Stimulated activated CD4-positive, alpha-beta T cell treated with anti-CD3 and anti-CD28 coated beads, Interleukin-1b, Interleukin-23, amount 100 ng/mL, for 1 hour (primary cell): ENCODE results near the gene PINK1.
A peak's percentile ranks its signal among the peaks of the same experiment; 100 is the strongest.
"Not testable (repeated sequence)": the region's sequence is repeated elsewhere in the genome, so short reads cannot be mapped to it uniquely, and the experiment has no call there.

Experiments used
- DNase-seq, 2 donors: peaks; one replicate each; pipeline ENCODE4 v3.0.0-alpha.2; 2020; ENCODE audit warnings: low read depth in 2 of 2

Gene PINK1

DNA sequence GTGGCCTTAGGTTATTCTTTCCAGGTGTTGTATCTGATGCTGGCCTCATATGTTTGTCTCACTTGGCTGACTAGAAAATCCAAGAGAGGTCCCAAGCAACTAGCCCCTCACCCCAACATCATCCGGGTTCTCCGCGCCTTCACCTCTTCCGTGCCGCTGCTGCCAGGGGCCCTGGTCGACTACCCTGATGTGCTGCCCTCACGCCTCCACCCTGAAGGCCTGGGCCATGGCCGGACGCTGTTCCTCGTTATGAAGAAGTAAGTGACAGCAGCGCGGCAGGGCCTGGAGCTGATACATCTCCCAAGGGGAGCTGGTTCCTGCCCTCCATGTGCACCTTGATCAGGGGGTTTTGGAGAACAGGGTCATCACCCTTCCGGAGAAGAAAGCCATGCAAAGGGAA lies 11.2 kb downstream of the PINK1 start:
- no peak for DNase-seq

DNA sequence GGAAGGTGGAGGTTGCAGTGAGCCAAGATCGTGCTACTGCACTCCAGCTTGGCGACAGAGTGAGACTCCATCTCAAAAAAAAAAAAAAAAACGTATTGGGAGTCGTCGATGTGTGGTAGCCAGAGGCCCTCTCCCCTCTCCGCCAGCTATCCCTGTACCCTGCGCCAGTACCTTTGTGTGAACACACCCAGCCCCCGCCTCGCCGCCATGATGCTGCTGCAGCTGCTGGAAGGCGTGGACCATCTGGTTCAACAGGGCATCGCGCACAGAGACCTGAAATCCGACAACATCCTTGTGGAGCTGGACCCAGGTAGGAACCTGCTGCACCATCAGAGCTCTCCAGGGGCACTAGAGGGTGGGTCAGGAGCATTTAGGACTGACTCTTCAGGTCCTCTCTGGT lies 12.2 kb downstream of the PINK1 start:
- DNase-seq, result no peak

DNA sequence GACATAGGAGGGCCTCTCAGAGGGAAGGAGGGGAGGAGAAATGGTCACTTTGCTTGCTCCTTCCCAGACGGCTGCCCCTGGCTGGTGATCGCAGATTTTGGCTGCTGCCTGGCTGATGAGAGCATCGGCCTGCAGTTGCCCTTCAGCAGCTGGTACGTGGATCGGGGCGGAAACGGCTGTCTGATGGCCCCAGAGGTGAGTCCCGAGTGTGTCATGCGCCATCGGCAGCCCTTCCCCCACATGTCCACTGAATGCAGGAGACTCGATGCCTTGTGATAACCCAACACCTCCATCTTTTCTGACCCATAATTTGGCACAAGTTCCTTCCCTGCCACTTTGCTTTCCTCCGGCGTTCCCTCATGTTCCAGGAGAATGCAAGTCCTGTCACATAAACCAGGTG lies 15.2 kb downstream of the PINK1 start:
- no peak for DNase-seq

DNA sequence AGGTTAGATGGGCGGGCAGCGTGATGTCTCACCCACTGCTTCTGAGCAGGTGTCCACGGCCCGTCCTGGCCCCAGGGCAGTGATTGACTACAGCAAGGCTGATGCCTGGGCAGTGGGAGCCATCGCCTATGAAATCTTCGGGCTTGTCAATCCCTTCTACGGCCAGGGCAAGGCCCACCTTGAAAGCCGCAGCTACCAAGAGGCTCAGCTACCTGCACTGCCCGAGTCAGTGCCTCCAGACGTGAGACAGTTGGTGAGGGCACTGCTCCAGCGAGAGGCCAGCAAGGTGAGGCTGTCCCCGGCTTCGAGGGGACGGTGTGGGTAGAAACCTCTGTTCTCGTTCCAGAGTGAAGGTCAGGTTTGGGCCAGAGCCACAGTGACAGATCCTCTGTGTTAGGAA lies 15.7 kb downstream of the PINK1 start:
- DNase-seq, result no peak

DNA sequence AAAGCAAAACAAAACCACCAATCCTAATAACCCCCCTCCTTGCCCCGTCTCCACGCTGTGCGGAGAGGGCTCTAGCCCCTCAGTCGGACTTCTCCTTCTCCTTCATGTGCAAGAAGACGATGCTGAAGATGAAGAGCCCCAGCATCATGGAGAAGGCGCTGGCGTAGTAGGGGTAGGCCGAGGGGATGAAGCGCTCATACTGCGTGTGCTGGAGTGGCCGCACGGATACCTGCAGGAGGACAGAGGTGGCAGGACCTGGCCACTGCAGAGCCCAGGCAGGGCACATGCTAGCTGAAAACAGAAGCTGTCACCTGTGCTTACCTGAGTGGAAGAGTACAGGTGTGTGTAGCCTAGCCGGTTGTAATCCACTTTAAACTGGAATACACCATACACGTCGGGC lies 19.0 kb downstream of the PINK1 start:
- DNase-seq, result no peak

DNA sequence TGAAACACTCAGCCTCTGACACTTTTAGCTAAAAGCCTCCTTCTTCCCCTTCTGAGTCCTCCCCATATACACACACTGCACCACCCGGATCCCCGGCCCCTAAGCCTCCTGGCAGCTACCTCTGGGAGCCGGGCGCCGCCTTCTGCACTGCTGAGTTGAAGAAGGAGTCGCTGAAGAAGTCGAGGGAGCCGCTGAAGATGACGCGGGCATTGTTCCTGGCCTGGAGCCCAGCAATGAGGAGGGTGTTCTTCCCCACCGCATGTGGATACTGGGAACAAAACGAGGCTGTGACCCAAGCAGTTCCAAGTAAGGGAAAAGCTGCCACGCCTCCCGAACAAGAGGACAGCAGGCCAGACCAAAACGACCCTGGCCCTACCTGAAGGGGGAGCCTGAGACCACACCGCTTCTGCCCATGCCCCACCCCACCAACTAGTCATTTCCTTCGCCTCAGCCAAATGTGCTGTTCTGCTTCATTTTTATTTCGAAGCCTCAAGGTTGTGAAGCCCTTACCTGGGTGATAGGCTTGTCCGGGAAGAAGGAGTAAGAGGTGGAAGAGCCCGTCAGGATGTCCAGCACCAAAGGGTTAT lies 20.9 kb downstream of the PINK1 start:
- no peak for DNase-seq

DNA sequence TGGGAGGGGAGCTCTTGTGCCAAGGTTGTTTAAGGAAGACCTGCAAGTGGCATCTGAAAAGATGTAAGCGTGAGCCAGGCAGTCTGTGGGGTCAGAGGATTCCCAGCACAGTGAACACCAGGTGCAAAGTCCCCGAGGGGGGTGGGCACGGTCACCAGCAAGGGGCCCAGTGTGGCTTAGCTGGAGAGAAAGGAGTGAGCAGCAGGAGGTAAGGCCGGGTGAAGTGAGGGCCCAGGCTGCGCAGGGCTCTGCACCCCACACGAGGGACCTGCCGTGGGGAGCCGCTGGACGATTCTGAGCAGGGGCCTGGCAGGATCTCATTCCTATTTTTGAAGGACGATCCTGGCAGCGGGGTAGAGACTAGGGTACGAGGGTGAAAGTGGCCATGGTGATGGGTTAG lies 23.8 kb downstream of the PINK1 start:
- DNase-seq, result no peak

DNA sequence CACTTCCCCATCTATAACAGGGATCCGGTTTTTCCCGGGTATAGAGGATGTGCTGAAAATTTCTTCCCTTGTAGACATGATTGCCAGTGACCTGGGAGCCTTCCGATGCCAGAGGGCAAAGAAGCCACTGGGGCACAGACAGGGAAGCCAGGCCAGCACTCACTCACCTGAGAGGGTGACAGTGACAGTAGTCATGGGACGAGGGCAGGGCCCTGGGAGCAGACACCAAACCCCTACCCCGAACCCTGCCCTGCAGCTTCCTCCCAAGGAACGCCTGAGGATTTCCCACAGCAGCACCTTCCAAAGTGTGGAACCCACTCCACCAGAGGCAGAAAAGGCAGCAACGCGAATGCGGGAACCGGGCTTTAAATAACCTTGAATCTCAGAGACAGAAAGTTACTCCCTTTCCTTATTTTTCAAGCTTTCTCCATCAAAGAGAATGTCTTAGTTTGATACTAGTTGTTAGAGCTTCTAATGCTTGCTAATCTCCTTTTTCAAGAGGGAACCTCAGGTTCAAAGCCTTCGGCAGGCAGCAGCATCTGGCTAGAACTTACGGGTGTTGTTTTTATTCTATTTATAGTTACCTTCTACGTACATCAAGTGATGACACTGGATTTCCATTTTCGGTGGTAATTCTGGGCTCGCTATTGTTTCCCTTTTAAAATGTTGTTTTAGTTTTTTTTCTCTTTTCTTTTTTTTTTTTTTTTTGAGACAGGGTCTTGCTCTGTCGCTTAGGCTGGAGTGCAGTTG lies 25.1 kb downstream of the PINK1 start:
- no peak for DNase-seq

DNA sequence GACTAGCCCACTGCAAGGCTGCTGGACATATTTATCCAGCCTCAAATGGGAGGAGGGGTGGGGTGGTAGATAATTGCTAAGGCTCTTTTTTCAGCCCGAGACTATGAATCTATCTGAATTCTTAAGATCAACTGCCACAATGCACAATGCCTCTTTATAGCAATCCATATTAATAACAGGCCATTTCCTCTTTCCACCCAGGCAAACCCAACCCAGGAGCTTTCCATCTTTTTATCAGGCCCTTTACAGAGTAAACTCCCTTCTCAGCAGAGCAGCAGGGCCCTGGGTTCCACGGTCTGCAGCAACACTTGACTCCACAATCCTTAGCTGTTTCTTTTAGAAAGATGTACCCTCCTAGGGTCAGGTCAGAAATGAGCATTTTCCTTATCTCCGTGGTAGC lies 27.1 kb downstream of the PINK1 start:
- no peak for DNase-seq

DNA sequence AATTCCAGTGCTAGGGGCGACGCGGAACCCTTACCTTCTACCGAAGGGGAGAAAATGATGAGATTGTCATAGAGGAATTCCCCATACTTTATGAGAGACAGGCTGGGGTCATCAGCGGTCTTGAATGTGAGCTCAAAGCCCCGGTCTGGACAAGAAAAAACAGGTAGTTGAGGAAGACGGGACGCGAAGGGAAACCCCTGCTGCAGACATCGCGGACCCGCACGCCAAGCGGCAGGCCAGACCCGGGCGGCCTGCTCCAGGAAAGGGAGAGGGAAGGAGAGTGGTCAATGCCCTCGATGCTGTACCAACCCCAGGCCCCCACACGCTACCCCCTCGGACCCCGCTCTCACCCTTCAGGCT lies 27.6 kb downstream of the PINK1 start:
- no peak for DNase-seq

DNA sequence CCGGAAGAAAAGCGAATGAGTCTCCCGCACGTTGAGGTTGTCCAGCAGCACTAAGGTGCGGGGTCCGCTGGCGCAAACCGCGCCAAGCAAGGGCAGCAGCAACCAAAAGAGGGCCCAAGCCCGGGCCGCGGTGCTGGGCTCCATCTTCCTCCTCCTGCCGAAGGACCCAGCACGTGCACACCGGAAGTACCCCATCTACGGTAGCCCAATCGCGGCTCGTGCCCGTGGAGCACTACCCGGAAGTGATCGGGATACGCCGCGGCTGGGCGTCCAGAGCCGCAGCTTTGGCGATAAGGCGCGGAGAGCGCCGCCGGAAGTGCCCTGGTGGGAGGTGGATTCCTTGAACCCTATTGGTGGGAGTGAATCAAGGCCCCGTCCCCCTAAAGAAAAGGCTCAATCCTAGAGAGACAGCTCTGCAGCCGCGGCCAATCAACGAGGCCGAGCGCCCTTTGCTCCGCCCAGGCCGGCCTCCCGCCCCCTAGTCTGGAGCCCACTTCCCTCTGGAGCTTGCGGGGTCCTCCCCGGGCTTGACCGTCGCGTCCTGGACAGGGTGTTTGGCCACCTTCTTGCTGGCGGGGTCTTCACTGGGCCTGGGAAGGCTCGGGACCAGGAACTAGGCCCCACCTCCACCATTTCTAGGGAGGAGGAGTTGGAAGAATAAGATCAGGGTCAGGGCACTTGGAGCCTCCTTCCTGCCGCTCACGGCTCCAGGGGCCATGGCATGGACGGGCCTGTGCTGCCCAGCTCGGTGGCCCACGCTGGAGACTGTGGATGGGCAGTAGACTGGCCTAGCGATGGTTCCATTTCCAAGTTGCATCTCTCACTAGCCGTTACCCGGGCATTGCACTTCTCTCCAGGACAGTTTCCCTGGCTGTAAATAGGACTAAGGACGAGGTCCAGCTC lies 28.2 kb downstream of the PINK1 start, which contains the start of gene DDOST:
TSS of gene DDOST (minus strand) at position 163 of the 903 bp plus-strand sequence. CDS start at position 144, 19 bp downstream.
- peak; percentile 71 to 85 for DNase-seq

DNA sequence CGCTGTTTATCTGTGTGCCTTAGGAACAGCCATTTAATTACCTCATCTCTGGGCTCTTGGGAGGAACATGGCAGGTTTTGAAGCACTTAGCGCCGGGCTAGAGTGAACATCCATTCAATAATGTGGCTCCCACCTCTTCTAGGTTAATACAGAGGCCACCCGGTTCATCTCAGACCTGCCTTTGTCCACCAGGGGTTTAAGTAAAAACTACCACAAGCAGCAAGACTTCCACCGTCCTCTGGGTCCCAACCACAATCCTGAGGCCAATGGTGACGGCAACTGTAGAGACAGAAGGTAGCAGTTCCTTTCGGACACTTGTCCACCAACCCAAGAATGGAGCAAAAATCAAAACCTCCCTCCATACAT lies 28.8 kb downstream of the PINK1 start:
- DNase-seq, result no peak

DNA sequence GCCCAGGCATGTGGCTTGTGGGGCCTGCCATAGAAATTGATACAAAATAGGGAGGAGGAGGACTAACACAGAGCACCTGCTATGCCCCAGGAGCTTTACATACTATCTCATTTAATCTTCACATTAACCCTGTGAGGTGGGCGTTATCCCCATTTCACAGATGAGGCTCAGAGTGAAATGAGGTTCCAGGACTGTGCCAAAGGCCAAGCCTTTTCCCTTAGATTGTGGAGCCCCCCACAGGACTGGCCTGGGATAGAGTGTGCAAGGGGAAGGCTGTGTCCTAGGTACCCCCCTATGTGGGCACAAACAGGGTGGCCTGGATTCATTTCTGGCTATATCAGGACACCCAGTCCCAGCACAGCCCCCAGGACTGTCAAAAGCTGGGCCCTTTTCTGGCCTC lies 30.1 kb downstream of the PINK1 start:
- no peak for DNase-seq

DNA sequence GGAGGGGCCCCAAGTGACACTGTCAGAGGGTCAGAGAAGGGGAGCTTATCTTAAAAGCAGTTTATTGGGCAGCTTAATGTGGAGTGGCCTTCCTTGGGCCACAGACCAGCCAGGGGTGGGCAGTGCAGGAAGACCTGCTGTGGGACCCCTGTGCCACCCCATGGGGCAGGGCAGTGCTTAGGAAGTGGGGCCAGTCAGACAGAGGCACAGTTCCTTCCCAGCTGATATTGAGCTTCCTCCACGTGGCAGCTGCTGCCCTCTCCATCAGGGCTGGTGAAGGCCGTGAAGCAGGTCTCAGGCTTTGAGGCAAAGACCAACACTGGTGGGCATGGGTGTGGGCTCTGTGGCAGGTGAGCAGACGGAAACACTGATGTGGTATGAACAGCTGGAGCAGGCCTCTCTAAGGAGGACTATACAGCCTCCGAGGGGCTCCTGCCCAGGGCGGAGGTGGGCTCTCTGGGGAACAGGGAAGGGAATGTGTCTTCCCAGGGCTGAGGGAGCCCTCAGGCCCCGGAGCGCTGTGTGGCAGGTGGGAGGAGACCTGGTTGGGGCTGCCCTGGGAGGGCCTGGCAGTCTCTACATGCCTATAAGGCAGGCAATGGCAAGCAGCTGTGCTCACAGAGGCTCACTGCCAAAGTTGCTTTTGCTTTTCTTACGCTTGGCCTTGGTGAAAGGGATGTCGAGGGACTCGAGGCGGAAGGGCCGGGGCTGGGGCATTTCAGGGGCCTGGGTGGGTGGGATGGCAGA lies 30.9 kb downstream of the PINK1 start:
- DNase-seq, result no peak

DNA sequence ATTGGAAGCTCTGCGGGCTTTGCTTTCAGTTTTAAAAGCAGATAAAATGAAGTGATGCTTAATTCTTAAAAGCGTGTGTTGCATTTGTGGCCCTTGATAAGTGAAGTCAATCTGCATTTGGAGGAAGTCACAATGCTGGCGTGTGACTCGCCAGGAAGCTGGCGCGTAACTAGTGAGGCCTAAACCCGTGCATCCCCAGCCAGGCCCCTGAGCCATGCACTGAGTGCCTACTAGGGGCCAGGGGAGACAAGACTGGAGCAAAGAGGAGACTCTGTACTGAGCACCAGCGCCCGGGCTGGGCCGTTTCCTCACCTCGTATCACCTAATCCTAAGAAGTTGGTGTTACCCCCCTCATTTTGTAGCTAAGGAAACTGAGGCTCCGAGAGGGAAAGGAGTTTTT lies 32.5 kb downstream of the PINK1 start:
- no peak for DNase-seq

DNA sequence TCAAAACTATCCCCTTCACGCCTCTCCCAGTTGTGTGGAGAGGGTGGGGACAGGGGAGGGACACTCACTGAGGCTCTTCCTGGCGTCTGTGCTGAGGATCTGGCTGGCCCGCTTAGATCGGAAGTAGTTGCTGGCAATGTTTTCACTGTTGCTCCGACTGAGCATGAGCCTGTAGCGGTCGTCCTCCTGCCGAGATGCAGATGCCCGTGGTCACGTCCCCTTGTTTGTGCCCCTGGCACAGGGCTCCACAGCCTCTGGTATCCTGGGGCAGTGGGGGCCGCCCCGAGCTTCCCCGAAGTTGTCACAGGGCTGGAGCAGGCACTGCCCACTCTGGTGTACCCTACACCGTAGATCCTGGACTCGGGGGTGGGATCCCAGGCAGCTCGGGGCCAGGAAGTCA lies 32.9 kb downstream of the PINK1 start:
- DNase-seq, result no peak

DNA sequence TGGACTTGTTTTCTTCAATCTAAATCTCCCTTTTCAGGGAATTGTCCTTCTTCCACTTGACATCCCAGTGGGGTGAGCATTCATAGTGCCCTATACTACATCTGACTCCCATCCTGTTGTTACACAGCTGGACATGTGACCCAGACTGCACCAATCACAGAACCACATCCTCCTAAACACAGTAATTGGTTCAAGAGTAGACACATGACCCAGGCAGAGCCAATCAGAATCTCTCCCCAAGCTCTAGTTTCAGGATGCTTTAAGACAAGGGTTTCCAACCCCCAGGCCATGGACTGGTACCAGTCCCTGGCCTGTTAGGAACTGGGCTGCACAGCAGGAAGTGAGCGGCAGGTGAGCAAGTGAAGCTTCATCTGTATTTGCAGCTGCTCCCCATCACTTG lies 33.5 kb downstream of the PINK1 start:
- DNase-seq, result no peak

DNA sequence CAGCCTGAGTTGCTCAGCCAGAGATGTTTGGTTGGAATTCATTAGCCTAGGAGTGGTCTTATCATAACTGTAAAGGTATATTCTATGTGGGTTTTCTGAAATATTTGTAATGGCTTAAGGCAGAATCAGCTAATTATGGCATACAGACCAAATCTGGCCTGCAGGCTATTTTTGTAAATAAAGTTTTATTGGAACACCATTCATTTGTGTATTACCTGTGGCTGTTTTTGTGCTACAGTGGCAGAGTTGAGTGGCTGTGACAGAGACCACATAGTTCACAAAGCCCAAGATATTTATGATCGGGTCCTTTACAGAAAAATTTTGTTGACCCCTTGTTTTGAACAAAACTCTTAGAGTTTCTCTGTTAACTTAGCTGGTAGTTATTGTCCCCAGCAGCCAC lies 35.3 kb downstream of the PINK1 start:
- DNase-seq, result no peak

DNA sequence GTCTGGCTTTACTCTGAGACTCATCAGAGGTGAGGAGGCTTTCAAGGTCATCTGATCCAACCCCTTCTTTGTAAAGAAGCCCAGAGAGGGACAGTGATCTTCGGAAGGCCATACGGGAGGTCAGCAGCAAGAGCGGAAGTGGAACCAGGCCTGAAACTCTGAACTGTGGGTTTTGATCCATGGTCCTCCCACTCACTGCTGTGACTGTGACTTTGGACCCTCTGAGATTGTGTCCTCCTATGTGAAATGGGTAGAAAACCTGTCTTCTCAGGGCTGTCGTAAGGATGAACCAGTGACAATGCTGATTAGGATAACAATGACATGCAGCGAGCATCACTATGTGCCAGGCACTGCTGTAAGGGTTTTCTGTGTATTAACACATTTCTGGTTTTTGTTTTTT lies 37.7 kb downstream of the PINK1 start:
- DNase-seq, result no peak

DNA sequence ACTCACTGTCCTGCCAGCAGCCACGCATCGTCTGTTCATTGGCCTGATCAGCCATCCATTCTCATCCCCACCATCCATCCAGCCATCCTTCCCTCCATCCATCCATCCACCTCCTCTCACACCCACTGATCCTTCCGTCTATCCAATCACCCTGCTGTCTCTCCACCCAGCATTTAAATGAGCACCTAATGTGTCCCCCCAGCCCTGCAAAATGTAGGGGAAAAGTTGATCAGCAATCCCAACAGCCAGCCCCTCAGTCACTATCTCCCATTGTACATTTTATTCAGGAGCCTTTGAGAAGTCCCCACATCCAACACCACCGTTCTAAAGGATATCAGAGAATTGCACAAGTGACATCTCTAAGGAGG lies 39.0 kb downstream of the PINK1 start:
- no peak for DNase-seq

DNA sequence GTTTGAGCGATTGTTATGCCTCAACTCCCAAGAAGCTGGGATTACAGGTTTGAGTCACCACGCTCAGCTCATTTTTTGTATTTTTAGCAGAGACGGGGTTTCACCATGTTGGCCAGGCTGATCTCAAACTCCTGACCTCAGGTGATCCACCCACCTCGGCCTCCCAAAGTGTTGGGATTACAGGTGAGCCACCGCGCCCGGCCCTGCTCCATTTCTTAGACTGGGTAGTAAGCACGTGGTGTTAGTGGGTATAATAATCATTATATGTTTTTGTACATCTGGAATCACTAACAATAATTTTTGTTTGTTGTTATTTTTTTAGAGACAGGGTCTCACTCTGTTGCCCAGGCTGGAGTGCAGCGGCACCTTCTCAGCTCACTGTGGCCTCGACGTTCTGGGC lies 40.4 kb downstream of the PINK1 start:
- DNase-seq, result not testable (repeated sequence)

DNA sequence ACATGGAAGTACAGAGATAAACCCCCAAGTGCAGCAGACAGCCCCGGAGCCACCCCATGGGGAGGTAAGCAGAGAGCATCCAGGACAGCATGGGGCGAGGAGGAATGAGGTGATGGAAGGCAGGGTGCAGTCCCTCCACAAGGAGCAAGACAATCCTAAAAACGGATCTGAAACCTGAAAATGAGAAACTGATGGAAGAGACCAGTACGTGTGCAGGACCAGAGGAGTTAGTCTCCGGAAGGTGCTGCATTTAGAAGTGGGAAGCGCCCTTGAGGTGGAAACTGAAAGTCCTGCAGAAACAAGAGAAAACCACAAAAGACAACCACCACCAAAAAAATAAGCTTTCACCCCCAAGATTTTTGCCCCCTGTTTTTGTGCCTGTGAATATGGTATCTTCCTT lies 45.3 kb downstream of the PINK1 start:
- DNase-seq, result no peak
